ENCODE data around the gene SLC39A2. TPM values are rescaled to one million over a fixed set of nuclear protein-coding genes. Genes with fewer than 3 reads are reported as not detected.

SLC39A2 gene
- total RNA-seq, 4 donors from 2014 or later = not detected

- no peak for DNase-seq (ENCODE audit: low spot score)
- no peak for TF ChIP-seq CTCF (IDR thresholded peaks at IDR 0.05)
- ATAC-seq (ENCODE audit: low FRiP score) = no peak
Observed at GRCh38 chr14:21033133-21033698, 34.1 kb downstream of the SLC39A2 start.

- DNase-seq (ENCODE audit: low spot score) (no peak), ATAC-seq (ENCODE audit: low FRiP score) (no peak)
- no peak for TF ChIP-seq CTCF (IDR thresholded peaks at IDR 0.05)
Observed at GRCh38 chr14:21034707-21035106, 35.6 kb downstream of the SLC39A2 start, which contains the start of gene RNASE13. TSS of gene RNASE13 (minus strand) at chr14:21034807. CDS start at chr14:21034288, 519 bp downstream.

GRCh38 chr14:21036751-21037150, 37.7 kb downstream of the SLC39A2 start:
- no peak for TF ChIP-seq CTCF (IDR thresholded peaks at IDR 0.05)
- ATAC-seq (ENCODE audit: low FRiP score) (no peak), DNase-seq (ENCODE audit: low spot score) (no peak)

GRCh38 chr14:21037156-21037555, 38.1 kb downstream of the SLC39A2 start:
- DNase-seq (ENCODE audit: low spot score) (no peak), ATAC-seq (ENCODE audit: low FRiP score) (no peak)
- no peak for TF ChIP-seq CTCF (IDR thresholded peaks at IDR 0.05)

- TF ChIP-seq CTCF (IDR thresholded peaks at IDR 0.05) = no peak
- ATAC-seq (ENCODE audit: low FRiP score) = peak; percentile 78
- DNase-seq (ENCODE audit: low spot score) = no peak
Observed at GRCh38 chr14:21038441-21039422, 39.6 kb downstream of the SLC39A2 start.

- no peak for TF ChIP-seq CTCF (IDR thresholded peaks at IDR 0.05)
- ATAC-seq (ENCODE audit: low FRiP score) (peak; percentile 11), DNase-seq (ENCODE audit: low spot score) (no peak)
Observed at GRCh38 chr14:21039585-21040369, 40.7 kb downstream of the SLC39A2 start.

Measured in omental fat pad (tissue), 4 donors.